ENCODE results near the gene MPG.

The MPG gene

DNA sequence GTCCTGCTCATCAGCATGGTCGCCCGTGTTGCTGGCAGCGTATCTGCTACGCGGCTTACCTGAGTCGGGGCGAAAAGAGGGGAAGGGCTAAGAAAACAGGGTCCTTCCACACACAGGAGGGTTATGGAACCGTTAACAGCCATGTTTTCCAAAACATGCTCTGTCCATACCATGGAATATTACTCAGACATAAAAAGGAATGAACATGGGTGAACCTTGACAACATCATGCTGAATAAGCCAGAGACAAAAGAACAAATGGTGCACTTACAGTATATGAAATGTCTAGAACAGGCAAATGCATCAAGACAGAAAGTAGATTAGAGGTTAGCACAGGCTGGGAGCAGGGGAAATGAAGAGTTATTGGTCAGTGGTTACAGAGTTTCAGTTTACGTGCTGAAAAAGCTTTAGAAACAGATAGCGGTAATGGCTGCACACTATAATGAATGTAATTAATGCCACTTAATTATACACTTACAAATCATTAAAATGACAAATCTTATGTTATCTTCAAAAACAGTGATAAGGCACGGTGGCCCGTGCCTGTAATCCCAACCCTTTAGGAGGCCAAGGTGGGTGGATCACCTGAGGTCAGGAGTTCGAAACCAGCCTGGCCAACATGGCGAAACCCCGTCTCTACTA lies 52.6 kb downstream of the MPG start:
- TF ChIP-seq, protein P1, sequence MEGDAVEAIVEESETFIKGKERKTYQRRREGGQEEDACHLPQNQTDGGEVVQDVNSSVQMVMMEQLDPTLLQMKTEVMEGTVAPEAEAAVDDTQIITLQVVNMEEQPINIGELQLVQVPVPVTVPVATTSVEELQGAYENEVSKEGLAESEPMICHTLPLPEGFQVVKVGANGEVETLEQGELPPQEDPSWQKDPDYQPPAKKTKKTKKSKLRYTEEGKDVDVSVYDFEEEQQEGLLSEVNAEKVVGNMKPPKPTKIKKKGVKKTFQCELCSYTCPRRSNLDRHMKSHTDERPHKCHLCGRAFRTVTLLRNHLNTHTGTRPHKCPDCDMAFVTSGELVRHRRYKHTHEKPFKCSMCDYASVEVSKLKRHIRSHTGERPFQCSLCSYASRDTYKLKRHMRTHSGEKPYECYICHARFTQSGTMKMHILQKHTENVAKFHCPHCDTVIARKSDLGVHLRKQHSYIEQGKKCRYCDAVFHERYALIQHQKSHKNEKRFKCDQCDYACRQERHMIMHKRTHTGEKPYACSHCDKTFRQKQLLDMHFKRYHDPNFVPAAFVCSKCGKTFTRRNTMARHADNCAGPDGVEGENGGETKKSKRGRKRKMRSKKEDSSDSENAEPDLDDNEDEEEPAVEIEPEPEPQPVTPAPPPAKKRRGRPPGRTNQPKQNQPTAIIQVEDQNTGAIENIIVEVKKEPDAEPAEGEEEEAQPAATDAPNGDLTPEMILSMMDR (conservative IDR thresholded peaks at IDR 0.05; ENCODE audit: low read depth, low read length): no peak

GRCh38 chr16:132120-132519 lies 54.1 kb downstream of the MPG start:
- DNase-seq (ENCODE audit: low read depth): no peak
- H3K4me3 ChIP-seq (ENCODE audit: low read length): no peak overlapping the region
- TF ChIP-seq, protein P1 (conservative IDR thresholded peaks at IDR 0.05; ENCODE audit: low read depth, low read length): no peak

More for the DNA sequence above, 52.6 kb downstream of the MPG start:
- no peak for DNase-seq (ENCODE audit: low read depth)
- H3K4me3 ChIP-seq (ENCODE audit: low read length): no peak overlapping the region

- TF ChIP-seq, protein P1 (conservative IDR thresholded peaks at IDR 0.05; ENCODE audit: low read depth, low read length): no peak
- DNase-seq (ENCODE audit: low read depth): no peak
- H3K4me3 ChIP-seq (ENCODE audit: low read length): no peak overlapping the region
These were observed 55.7 kb downstream of the MPG start for GRCh38 chr16:133716-134115.
